ENCODE measurements around the gene HCAR2.

DNA sequence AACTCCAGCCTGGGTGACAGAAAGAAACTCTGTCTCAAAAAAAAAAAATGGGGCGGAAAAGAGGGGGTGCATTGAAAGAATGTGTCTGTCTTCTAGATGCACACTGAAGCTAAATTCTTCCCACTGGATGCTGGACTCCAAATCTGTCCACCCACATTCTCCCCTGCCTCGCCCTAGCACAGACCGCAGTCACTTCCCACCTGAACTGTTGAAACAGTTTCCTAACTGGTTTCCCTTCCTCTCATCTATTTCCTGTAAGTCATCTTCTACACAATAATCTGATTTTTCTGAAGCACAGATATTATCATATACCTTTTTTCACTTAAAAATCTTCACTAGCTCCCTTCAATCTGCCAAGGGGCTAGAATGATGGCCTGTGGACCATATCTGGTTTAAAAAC lies 29.0 kb upstream of the HCAR2 start:
- no peak for TF ChIP-seq POLR2A (IDR thresholded peaks at IDR 0.05; ENCODE audit: low read length)
- no peak for TF ChIP-seq GATA1 (IDR thresholded peaks at IDR 0.05; ENCODE audit: low read depth, low read length)
